Heart left ventricle (tissue), 16 donors: ENCODE measurements around the gene KRT85. TPM values are rescaled to one million over a fixed set of nuclear protein-coding genes. Genes with fewer than 3 reads are reported as not detected.

ENCODE experiments used
- ATAC-seq, 4 donors: fragments of 200-7000 bp; cut with Tn5 transposase; one replicate each; pipeline ENCODE4 v1.9.1; 2020 to 2022; ENCODE audit warnings: moderate library complexity in 4 of 4, mild to moderate bottlenecking in 3 of 4, moderate number of reproducible peaks in 1 of 4
- DNase-seq, 5 donors: peaks; one replicate each; pipeline ENCODE4 v3.0.0-alpha.2; 2020
- H3K27ac ChIP-seq, 12 donors: fragments of 200-600 bp; sonication (generic) in 4 of 12; one replicate each; pipeline versions ENCODE4 v1.5.0 to v1.8.0; 2016 to 2022; ENCODE audit warnings: mild to moderate bottlenecking in 2 of 12
- H3K27me3 ChIP-seq, 9 donors: fragments of 200-600 bp; sonication (generic) in 2 of 9; one replicate each; pipeline versions ENCODE4 v1.5.1 to v1.8.0; 2016 to 2022; ENCODE audit warnings: mild to moderate bottlenecking in 3 of 9
- H3K36me3 ChIP-seq, 9 donors: fragments of 200-600 bp; sonication (generic) in 2 of 9; one replicate each; pipeline versions ENCODE4 v1.5.0 to v1.8.0; 2018 to 2022; ENCODE audit warnings: mild to moderate bottlenecking in 2 of 9
- H3K4me1 ChIP-seq, 12 donors: fragments of 200-600 bp; sonication (generic) in 4 of 12; one replicate each; pipeline versions ENCODE4 v1.5.0 to v1.8.0; 2016 to 2022; ENCODE audit warnings: mild to moderate bottlenecking in 3 of 12
- H3K4me3 ChIP-seq, 12 donors: fragments of 200-600 bp; sonication (generic) in 4 of 12; one replicate each; pipeline versions ENCODE4 v1.5.0 to v1.8.0; 2017 to 2022; ENCODE audit warnings: mild to moderate bottlenecking in 9 of 12, moderate library complexity in 4 of 12
- H3K9me3 ChIP-seq, 12 donors: fragments of 200-600 bp; sonication (generic) in 4 of 12; one replicate each; pipeline versions ENCODE4 v1.5.0 to v1.8.0; 2016 to 2022; ENCODE audit warnings: mild to moderate bottlenecking in 1 of 12
- POLR2A ChIP-seq, 2 donors: fragments of 450-650 bp; IDR thresholded peaks; one replicate each; pipeline ENCODE4 v1.6.1; 2017; ENCODE audit warnings: antibody characterized with exemption in 2 of 2, mild to moderate bottlenecking in 2 of 2, moderate library complexity in 2 of 2
- WGBS, 4 donors: extraction: QIAGEN DNeasy Blood & Tissue Kit in 2 of 4; methylation state at CpG; one replicate each; pipeline versions ENCODE4 v1.1.5 to v1.1.7; 2013 to 2018; 5-methylcytosine and 5-hydroxymethylcytosine counted together
- intact Hi-C, 10 donors: fragments of 100-400 bp; cut with DNase I; formaldehyde crosslinking; loops; one replicate each; pipeline versions ENCODE4 v1.11.1 to v1.14.2; 2022
- polyA plus RNA-seq, 2 donors: library from polyadenylated mRNA; stranded (reverse); fragments of 200-250 nt; gene quantifications; one replicate each; pipeline ENCODE4 v1.2.3, GENCODE V29; 2013
- total RNA-seq, 9 donors: library from RNA; depleted of rRNA in 2 of 9; stranded (reverse); fragments of >200 nt in 2 of 9; fragmentation: NEBNext Ultra II Directional in 3 of 9; extraction: Animal tissue kit (Norgen Biotek cat#: 25700) in 3 of 9; gene quantifications; one replicate each; pipeline versions ENCODE4 v1.1.0 to v1.2.4, GENCODE V29; 2016 to 2023
- TF ChIP-seq, protein P1 (sequence below), 12 donors: fragments of 200-600 bp; sonication (generic) in 4 of 12; IDR thresholded peaks; one replicate each; pipeline versions ENCODE4 v1.5.0 to v1.8.0; 2018 to 2022; ENCODE audit warnings: antibody characterized with exemption in 12 of 12, mild to moderate bottlenecking in 5 of 12
- donor health status: ischemic (EF 13 %, LVEDD 7.1; RV severe dilation, severe dysfunction).
- donor health status: healthy with polysubstance abuse.
- donor health status: DM: no; HTN: yes; CAD: no.
- donor health status: DM: no; HTN: no; CAD: no.
- donor health status: ischemic (EF 25% LVEDD 6.9; RV normal size, moderate dysfunction).
- donor health status: ischemic (EF 25% LVEDD 5.7; RV mildly dilated, moderate dysfunction).
- donor health status: healthy.
- donor health status: DM: yes; HTN: yes; CAD: no.
- donor health status: ischemic (EF 35%, LVEDD 5.7; RV mildly dilated, moderate dysfunction).
- donor health status: nonischemic (EF 11% LVEDD 7.7; RV severe dilation, severe dysfunction).
- donor health status: DM: yes; HTN: yes; CAD: no.
- donor health status: PGD.
- donor health status: ischemic (EF 29% LVEDD 5.4; RV normal size, mild dysfunction).
- donor health status: nonischemic (EF 23%, LVEDD 6.1; RV moderate dilation, normal function).

KRT85 gene
- total and polyA plus RNA-seq, 11 donors, result not detected

DNA sequence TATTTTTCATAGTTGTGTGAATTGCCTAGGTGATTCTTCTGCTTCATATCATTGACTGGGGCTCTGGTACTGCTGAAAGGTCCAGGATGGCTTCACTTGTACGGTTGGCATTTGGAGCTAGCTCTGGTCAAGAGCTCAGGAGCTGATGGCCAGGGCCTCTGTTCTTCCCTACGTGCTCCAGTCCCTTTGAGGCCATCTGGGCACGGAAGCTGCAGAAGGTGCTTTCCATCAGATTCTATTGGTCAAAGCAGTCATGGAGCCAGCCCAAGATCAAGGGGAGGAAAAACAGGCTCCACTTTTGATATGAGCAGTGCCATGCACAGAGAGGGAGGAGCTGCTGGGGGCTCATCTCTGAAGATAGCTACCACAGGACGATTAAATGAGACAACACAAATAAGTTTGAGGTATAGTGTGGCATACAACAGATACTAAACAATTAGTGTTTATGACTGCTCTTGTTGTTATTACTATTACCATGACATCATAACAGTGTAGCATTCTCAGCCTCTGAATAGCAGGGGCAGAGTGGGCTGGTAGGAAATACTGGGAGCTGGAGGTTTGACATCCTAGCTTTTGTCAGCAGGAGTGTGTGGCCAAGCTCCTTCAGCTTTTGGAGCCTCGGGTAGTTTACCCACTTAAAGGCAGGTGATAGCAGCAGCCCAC lies 56.5 kb downstream of the KRT85 start:
- Histone ChIP-seq H3K27me3 (peaks cover 0 to 45% (median 11%) of the 10 kb centered on the region in 9 donors), H3K36me3 (no peaks in the 10 kb centered on the region), H3K9me3 (no peaks in the 10 kb centered on the region), H3K4me3 (no peak overlapping the region), H3K27ac (no peak overlapping the region), H3K4me1 (peaks cover 0 to 19% (median 0%) of the 10 kb centered on the region in 12 donors)
- ATAC-seq, result no peak
- no peak for TF ChIP-seq POLR2A (IDR thresholded peaks at IDR 0.05)
- TF ChIP-seq, protein P1, sequence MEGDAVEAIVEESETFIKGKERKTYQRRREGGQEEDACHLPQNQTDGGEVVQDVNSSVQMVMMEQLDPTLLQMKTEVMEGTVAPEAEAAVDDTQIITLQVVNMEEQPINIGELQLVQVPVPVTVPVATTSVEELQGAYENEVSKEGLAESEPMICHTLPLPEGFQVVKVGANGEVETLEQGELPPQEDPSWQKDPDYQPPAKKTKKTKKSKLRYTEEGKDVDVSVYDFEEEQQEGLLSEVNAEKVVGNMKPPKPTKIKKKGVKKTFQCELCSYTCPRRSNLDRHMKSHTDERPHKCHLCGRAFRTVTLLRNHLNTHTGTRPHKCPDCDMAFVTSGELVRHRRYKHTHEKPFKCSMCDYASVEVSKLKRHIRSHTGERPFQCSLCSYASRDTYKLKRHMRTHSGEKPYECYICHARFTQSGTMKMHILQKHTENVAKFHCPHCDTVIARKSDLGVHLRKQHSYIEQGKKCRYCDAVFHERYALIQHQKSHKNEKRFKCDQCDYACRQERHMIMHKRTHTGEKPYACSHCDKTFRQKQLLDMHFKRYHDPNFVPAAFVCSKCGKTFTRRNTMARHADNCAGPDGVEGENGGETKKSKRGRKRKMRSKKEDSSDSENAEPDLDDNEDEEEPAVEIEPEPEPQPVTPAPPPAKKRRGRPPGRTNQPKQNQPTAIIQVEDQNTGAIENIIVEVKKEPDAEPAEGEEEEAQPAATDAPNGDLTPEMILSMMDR (IDR thresholded peaks at IDR 0.05), result no peak
- WGBS, 4 donors, result 57 to 71% (median 67%) methylated on average over 5 of the region's 5 CpGs
- intact Hi-C loops, result no loop called here
- DNase-seq, result no peak

Other genes starting within 250 kb of the KRT85 start
- gene KRT80, start 175.5 kb downstream of the KRT85 start, total RNA-seq, result 1 to 10 TPM in 2 of 9 donors, under 1 TPM in 5, not detected in 2; 0.15 to 1.2 (median 0.24) TPM
- gene KRT80, start 175.5 kb downstream of the KRT85 start, polyA plus RNA-seq, result under 1 TPM; 0.08 to 0.72 TPM
- gene KRT7, start 134.2 kb downstream of the KRT85 start, total RNA-seq, result 10 to 100 TPM in 1 of 9 donors, 1 to 10 TPM in 4, under 1 TPM in 2, not detected in 2; 0.20 to 56.7 (median 3.6) TPM
- gene KRT7, start 134.2 kb downstream of the KRT85 start, polyA plus RNA-seq, result under 1 TPM in 1 of 2 donors, not detected in 1; 0.76 TPM
- not detected for gene KRT86, start 92.8 kb downstream of the KRT85 start, total RNA-seq
- not detected for gene KRT86, start 92.8 kb downstream of the KRT85 start, polyA plus RNA-seq
- gene KRT81, start 75.9 kb downstream of the KRT85 start, total RNA-seq, result not detected
- gene KRT81, start 75.9 kb downstream of the KRT85 start, polyA plus RNA-seq, result not detected
- gene KRT83, start 46.1 kb downstream of the KRT85 start, total RNA-seq, result not detected
- gene KRT83, start 46.1 kb downstream of the KRT85 start, polyA plus RNA-seq, result not detected
- not detected for gene KRT84, start 18.2 kb upstream of the KRT85 start, total RNA-seq
- not detected for gene KRT84, start 18.2 kb upstream of the KRT85 start, polyA plus RNA-seq
- gene KRT82, start 38.9 kb upstream of the KRT85 start, total RNA-seq, result not detected
- gene KRT82, start 38.9 kb upstream of the KRT85 start, polyA plus RNA-seq, result not detected
- not detected for gene KRT75, start 66.9 kb upstream of the KRT85 start, total RNA-seq
- gene KRT75, start 66.9 kb upstream of the KRT85 start, polyA plus RNA-seq, result not detected
- gene KRT6B, start 84.7 kb upstream of the KRT85 start, total RNA-seq, result not detected
- not detected for gene KRT6B, start 84.7 kb upstream of the KRT85 start, polyA plus RNA-seq
- not detected for gene KRT6C, start 106.3 kb upstream of the KRT85 start, total RNA-seq
- not detected for gene KRT6C, start 106.3 kb upstream of the KRT85 start, polyA plus RNA-seq
- under 1 TPM in 1 of 9 donors, not detected in 8; 0.11 TPM for gene KRT6A, start 125.8 kb upstream of the KRT85 start, total RNA-seq
- gene KRT6A, start 125.8 kb upstream of the KRT85 start, polyA plus RNA-seq, result under 1 TPM in 1 of 2 donors, not detected in 1; 0.03 TPM
- gene KRT5, start 152.9 kb upstream of the KRT85 start, total RNA-seq, result 1 to 10 TPM in 1 of 9 donors, not detected in 8; 3.4 TPM
- under 1 TPM in 1 of 2 donors, not detected in 1; 0.40 TPM for gene KRT5, start 152.9 kb upstream of the KRT85 start, polyA plus RNA-seq
- not detected for gene KRT71, start 185.7 kb upstream of the KRT85 start, total RNA-seq
- not detected for gene KRT71, start 185.7 kb upstream of the KRT85 start, polyA plus RNA-seq
- not detected for gene KRT74, start 206.4 kb upstream of the KRT85 start, total RNA-seq
- gene KRT74, start 206.4 kb upstream of the KRT85 start, polyA plus RNA-seq, result not detected
- not detected for gene KRT72, start 234.0 kb upstream of the KRT85 start, total RNA-seq
- not detected for gene KRT72, start 234.0 kb upstream of the KRT85 start, polyA plus RNA-seq